Right atrium auricular region (tissue), 2 donors: ENCODE results near the gene NFATC2IP. TPM values are rescaled to one million over a fixed set of nuclear protein-coding genes. Genes with fewer than 3 reads are reported as not detected.
A peak's percentile ranks its signal among the peaks of the same experiment; 100 is the strongest.
"Not testable (repeated sequence)": the region's sequence is repeated elsewhere in the genome, so short reads cannot be mapped to it uniquely, and the experiment has no call there.

Source experiments
- DNase-seq: peaks from one replicate; pipeline ENCODE4 v3.0.0-alpha.2; 2019; ENCODE audit warnings: low spot score
- H3K27ac ChIP-seq, 2 donors: fragments of 200-600 bp; sonication (generic); 1 replicate in 1 of 2; 2 replicates in 1 of 2; pipeline ENCODE4 v1.5.1; 2016 to 2019
- H3K27me3 ChIP-seq, 2 donors: fragments of 200-600 bp; sonication (generic); one replicate each; pipeline versions ENCODE4 v1.5.1 to v1.6.0; 2017 to 2019
- H3K36me3 ChIP-seq: fragments of 200-600 bp; sonication (generic); one replicate; pipeline ENCODE4 v1.5.1; 2016
- H3K4me1 ChIP-seq, 2 donors: fragments of 200-600 bp; sonication (generic); one replicate each; pipeline versions ENCODE4 v1.5.1 to v1.6.0; 2017 to 2019
- H3K4me3 ChIP-seq, 2 donors: fragments of 200-600 bp; sonication (generic); 1 replicate in 1 of 2; 2 replicates in 1 of 2; pipeline ENCODE4 v1.5.1; 2017 to 2019; ENCODE audit warnings: mild to moderate bottlenecking in 1 of 2, moderate library complexity in 1 of 2
- H3K9me3 ChIP-seq, 2 donors: fragments of 200-600 bp; sonication (generic); one replicate each; pipeline ENCODE4 v1.5.1; 2019
- total RNA-seq, 2 donors: library from RNA; depleted of rRNA; stranded (reverse); fragments of >200 nt; gene quantifications; one replicate each; pipeline ENCODE4 v1.1.0, GENCODE V29; 2016
- TF ChIP-seq, protein P1 (sequence below), 2 donors: fragments of 200-600 bp; sonication (generic); IDR thresholded peaks; one replicate each; pipeline ENCODE4 v1.5.1; 2019; ENCODE audit warnings: antibody characterized with exemption in 2 of 2

NFATC2IP gene
- total RNA-seq, 2 donors from 2014 or later, result 10.6 to 13.0 TPM

DNA sequence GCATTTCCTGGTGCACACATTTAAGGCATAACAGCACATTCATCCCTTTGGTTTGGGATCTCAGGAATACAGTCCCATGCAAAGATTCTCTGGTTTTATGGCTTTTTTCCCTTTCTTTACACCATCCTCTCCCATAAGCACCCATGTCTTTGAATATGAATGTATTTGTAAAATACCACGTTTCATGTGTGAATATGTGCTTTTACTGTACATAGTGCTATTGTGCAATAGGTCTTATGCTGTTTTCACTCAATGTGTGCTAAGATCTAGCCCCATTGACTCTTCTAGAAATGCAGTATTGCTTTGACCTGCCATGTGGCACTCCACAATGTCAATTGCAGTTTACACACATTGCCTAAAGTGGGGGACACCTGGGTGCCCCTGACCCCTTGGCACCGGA, 13.8 kb downstream of the NFATC2IP start:
- Histone ChIP-seq H3K36me3 (peaks cover 43% of the 10 kb centered on the region), H3K27ac (no peak overlapping the region), H3K4me1 (no peaks in the 10 kb centered on the region), H3K9me3 (no peaks in the 10 kb centered on the region), H3K4me3 (no peak overlapping the region), H3K27me3 (no peaks in the 10 kb centered on the region)
- DNase-seq, result no peak
- TF ChIP-seq, protein P1, sequence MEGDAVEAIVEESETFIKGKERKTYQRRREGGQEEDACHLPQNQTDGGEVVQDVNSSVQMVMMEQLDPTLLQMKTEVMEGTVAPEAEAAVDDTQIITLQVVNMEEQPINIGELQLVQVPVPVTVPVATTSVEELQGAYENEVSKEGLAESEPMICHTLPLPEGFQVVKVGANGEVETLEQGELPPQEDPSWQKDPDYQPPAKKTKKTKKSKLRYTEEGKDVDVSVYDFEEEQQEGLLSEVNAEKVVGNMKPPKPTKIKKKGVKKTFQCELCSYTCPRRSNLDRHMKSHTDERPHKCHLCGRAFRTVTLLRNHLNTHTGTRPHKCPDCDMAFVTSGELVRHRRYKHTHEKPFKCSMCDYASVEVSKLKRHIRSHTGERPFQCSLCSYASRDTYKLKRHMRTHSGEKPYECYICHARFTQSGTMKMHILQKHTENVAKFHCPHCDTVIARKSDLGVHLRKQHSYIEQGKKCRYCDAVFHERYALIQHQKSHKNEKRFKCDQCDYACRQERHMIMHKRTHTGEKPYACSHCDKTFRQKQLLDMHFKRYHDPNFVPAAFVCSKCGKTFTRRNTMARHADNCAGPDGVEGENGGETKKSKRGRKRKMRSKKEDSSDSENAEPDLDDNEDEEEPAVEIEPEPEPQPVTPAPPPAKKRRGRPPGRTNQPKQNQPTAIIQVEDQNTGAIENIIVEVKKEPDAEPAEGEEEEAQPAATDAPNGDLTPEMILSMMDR (IDR thresholded peaks at IDR 0.05), result no peak

DNA sequence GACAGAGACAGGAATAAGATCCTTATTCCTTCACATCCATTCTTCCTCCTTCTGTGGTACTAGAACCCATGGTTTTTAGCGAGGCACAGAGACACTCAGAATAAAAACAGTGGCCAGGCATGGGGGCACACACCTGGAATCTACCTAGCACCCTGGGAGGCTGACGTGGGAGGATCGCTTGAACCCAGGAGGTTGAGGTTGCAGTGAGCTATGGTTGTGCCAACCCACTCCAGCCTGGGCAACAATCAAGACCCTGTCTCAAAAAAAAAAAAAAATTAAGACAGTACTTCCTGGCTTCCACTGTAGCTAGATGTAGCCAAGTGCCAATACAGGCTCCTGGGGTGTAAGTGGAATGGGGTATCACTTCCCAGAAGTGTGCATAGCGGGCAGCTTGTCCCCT, 16.4 kb downstream of the NFATC2IP start:
- Histone ChIP-seq H3K4me3 (no peak overlapping the region), H3K27me3 (no peaks in the 10 kb centered on the region), H3K9me3 (no peaks in the 10 kb centered on the region), H3K4me1 (no peaks in the 10 kb centered on the region), H3K36me3 (peaks cover 27% of the 10 kb centered on the region), H3K27ac (no peak overlapping the region)
- DNase-seq, result no peak
- TF ChIP-seq, protein P1 (IDR thresholded peaks at IDR 0.05), result no peak

DNA sequence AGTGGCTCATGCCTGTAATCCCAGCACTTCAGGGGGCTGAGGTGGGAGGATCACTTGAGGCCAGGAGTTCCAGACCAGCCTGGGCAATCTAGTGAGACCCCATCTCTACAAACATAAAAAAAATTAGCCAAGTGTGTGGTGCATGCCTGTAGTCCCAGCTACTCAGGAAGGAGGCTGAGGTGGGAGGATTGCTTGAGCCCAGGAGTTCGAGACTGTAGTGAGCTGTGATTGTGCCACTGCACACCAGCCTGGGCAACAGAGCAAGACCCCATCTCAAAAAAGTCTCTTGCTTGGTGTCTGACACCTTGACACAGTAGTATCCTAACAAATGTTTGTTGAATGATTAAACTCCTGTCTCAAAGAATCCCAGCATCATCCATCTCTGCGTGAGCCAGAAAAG, 19.0 kb downstream of the NFATC2IP start:
- H3K4me1 ChIP-seq, H3K27ac ChIP-seq, DNase-seq, H3K4me3 ChIP-seq, H3K36me3 ChIP-seq, H3K9me3 ChIP-seq, H3K27me3 ChIP-seq: not testable (repeated sequence)

DNA sequence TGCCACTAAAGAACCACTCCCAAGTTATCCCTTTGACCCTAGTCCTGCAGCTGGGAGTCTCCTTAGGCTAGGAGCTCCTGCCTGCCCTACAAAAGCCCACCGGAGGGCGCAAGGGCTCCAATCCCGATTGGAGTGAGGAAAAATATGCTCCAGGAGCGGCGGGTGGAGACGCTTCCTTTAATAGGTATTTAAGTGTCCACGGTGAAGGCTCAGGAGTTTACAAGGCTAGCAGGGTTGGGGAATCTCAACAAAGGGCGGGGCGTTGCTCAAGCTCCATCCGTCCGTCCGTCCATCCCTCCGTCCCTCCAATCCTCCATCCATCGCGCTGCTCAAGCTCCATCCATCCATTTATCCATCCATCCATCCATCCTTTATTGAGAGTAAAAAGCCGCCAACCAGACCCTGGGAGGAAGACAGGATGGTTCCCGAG, 23.3 kb downstream of the NFATC2IP start:
- DNase-seq, result peak; percentile 70

DNA sequence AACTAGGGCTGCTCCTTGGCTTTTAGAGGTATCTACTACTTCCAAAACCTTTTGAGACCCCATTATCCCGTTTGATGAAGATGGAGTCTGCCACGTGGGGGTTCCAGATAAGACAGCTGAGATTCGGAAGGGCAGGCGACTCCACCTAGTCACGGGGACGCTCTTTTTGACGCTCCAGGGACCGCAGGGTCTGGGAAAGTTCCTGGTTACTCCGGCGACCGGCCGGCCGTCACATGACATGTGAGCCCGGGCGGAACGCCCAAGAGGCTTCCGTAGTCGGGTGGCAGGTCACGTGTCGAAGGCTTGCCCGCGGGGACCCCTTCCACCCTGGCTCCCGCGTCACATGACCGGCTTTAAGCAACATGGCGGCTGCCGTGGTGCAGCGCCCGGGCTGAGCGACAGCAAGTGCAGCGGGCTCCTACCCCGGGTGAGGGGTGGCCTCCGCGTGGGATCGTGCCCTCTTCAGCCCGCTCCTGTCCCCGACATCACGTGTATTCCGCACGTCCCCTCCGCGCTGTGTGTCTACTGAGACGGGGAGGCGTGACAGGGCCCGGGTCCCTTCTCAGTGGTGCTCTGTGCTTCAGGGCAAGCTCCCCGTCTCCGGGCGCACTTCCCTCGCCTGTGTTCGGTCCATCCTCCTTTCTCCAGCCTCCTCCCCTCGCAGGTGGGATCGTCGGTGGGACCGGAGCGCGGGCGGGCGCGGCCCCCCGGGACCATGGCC, 23.9 kb downstream of the NFATC2IP start, which contains the start of gene SPNS1:
Gene SPNS1, plus strand, starts transcription at position 342 of the 721 bp plus-strand sequence. Its CDS starts 374 bp downstream, at position 716.
- Histone ChIP-seq H3K27me3 (no peaks in the 10 kb centered on the region), H3K4me3 (peak within 1 kb of the TSS; percentile 87 to 91), H3K27ac (peak within 1 kb of the TSS; percentile 84 to 87), H3K9me3 (no peaks in the 10 kb centered on the region), H3K36me3 (peaks cover 10% of the 10 kb centered on the region), H3K4me1 (peaks cover 0 to 14% of the 10 kb centered on the region in 2 donors)
- TF ChIP-seq, protein P1 (IDR thresholded peaks at IDR 0.05), result no peak
- peak; percentile 99 for DNase-seq

More for the DNA sequence above, 23.3 kb downstream of the NFATC2IP start:
- H3K36me3 ChIP-seq, result peaks cover 5% of the 10 kb centered on the region
- no peaks in the 10 kb centered on the region for H3K27me3 ChIP-seq
- TF ChIP-seq, protein P1 (IDR thresholded peaks at IDR 0.05), result peak; percentile 43 to 72
- H3K27ac ChIP-seq, result peak overlapping the region; percentile 84 to 87
- peaks cover 0 to 14% of the 10 kb centered on the region in 2 donors for H3K4me1 ChIP-seq
- H3K9me3 ChIP-seq, result no peaks in the 10 kb centered on the region
- peak overlapping the region; percentile 87 to 91 for H3K4me3 ChIP-seq

DNA sequence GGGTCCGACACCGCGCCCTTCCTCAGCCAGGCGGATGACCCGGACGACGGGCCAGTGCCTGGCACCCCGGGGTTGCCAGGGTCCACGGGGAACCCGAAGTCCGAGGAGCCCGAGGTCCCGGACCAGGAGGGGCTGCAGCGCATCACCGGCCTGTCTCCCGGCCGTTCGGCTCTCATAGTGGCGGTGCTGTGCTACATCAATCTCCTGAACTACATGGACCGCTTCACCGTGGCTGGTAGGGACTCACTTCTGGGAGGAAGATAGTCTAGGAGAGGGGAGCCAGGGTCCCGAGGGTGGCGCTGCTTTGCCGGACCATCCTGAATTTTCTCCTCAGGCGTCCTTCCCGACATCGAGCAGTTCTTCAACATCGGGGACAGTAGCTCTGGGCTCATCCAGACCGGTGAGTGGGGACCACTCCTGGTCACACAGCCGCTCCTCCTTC, 24.4 kb downstream of the NFATC2IP start:
- Histone ChIP-seq H3K36me3 (peaks cover 11% of the 10 kb centered on the region), H3K4me1 (peaks cover 0 to 14% of the 10 kb centered on the region in 2 donors), H3K27me3 (no peaks in the 10 kb centered on the region), H3K27ac (peak overlapping the region; percentile 84 to 87), H3K9me3 (no peaks in the 10 kb centered on the region), H3K4me3 (peak overlapping the region; percentile 87 to 91)
- no peak for DNase-seq
- TF ChIP-seq, protein P1 (IDR thresholded peaks at IDR 0.05), result no peak
